WTC11 (cell line): Measurements from ENCODE around the gene TVP23B. TPM values are rescaled to one million over a fixed set of nuclear protein-coding genes. Genes with fewer than 3 reads are reported as not detected.
"Not testable (repeated sequence)": the region's sequence is repeated elsewhere in the genome, so short reads cannot be mapped to it uniquely, and the experiment has no call there.

ENCODE experiments used
- ATAC-seq: fragments of 200-7000 bp; cut with Tn5 transposase; 2 replicates; pipeline ENCODE4 v1.10.0; 2021; ENCODE audit warnings: mild to moderate bottlenecking, moderate library complexity
- CTCF ChIA-PET: fragments of 300-600 bp; sonication (Branson Sonifier 250); formaldehyde crosslinking; loops from one replicate; lab custom pipeline; 2021; ENCODE audit warnings: antibody characterized with exemption; lab: Charles Lee
- POLR2A ChIA-PET: fragments of 350-600 bp; sonication (Branson Sonifier 250); formaldehyde crosslinking; loops from one replicate; lab custom pipeline; 2021; ENCODE audit warnings: antibody characterized with exemption; lab: Charles Lee
- DNase-seq: peaks from one replicate; pipeline ENCODE4 v3.0.0; 2021; ENCODE audit warnings: low spot score
- H3K27ac Mint-ChIP-seq: 2 replicates; pipeline ENCODE4 v1.8.0; 2021; ENCODE audit warnings: mixed read lengths
- H3K27me3 Mint-ChIP-seq: 2 replicates; pipeline ENCODE4 v1.8.0; 2021; ENCODE audit warnings: low read depth, mild to moderate bottlenecking, moderate library complexity, mixed read lengths
- H3K36me3 Mint-ChIP-seq: 2 replicates; pipeline ENCODE4 v1.8.0; 2021; ENCODE audit warnings: mixed read lengths
- H3K4me1 Mint-ChIP-seq: 2 replicates; pipeline ENCODE4 v1.8.0; 2022; ENCODE audit warnings: mixed read lengths
- H3K4me3 Mint-ChIP-seq: 2 replicates; pipeline ENCODE4 v1.8.0; 2021; ENCODE audit warnings: mild to moderate bottlenecking, moderate library complexity, mixed read lengths
- H3K9me3 Mint-ChIP-seq: 2 replicates; pipeline ENCODE4 v1.8.0; 2021; ENCODE audit warnings: mixed read lengths
- PRRX2 ChIP-seq: fragments of 250-450 bp; sonication (Bioruptor Pico); IDR thresholded peaks from 2 replicates; pipeline ENCODE4 v1.8.0; 2021; ENCODE audit warnings: mild to moderate bottlenecking
- RELA ChIP-seq: sonication (generic); formaldehyde crosslinking; IDR thresholded peaks from 2 replicates; pipeline ENCODE4 v1.8.1; 2022; ENCODE audit warnings: missing genetic modification reagents, mild to moderate bottlenecking, borderline replicate concordance
- ZNF423 ChIP-seq: fragments of 250-450 bp; sonication (Bioruptor Pico); IDR thresholded peaks from 2 replicates; pipeline ENCODE4 v2.1.2; 2022; ENCODE audit warnings: mild to moderate bottlenecking, moderate library complexity
- total RNA-seq: library from RNA; stranded (reverse); gene quantifications from 3 replicates; pipeline ENCODE4 v1.2.3, GENCODE V29; 2021
- TF ChIP-seq, protein P1 (sequence below): sonication (generic); formaldehyde crosslinking; IDR thresholded peaks from 2 replicates; pipeline ENCODE4 v1.8.1; 2022; ENCODE audit warnings: low read depth, mild to moderate bottlenecking, moderate library complexity, missing genetic modification reagents, borderline replicate concordance
- TF ChIP-seq, protein P2 (sequence below): fragments of 250-450 bp; sonication (Bioruptor Pico); IDR thresholded peaks from 2 replicates; pipeline ENCODE4 v1.9.0; 2021; ENCODE audit warnings: mild to moderate bottlenecking, borderline replicate concordance
- TF ChIP-seq, protein P3 (sequence below): sonication (generic); formaldehyde crosslinking; IDR thresholded peaks from 2 replicates; pipeline ENCODE4 v1.8.0; 2022; ENCODE audit warnings: missing genetic modification reagents
- TF ChIP-seq, protein P4 (sequence below): sonication (generic); formaldehyde crosslinking; IDR thresholded peaks from 2 replicates; pipeline ENCODE4 v1.8.1; 2022; ENCODE audit warnings: missing genetic modification reagents, borderline replicate concordance

Gene TVP23B
- total RNA-seq, 1 experiment from 2014 or later = 25.1 TPM

DNA sequence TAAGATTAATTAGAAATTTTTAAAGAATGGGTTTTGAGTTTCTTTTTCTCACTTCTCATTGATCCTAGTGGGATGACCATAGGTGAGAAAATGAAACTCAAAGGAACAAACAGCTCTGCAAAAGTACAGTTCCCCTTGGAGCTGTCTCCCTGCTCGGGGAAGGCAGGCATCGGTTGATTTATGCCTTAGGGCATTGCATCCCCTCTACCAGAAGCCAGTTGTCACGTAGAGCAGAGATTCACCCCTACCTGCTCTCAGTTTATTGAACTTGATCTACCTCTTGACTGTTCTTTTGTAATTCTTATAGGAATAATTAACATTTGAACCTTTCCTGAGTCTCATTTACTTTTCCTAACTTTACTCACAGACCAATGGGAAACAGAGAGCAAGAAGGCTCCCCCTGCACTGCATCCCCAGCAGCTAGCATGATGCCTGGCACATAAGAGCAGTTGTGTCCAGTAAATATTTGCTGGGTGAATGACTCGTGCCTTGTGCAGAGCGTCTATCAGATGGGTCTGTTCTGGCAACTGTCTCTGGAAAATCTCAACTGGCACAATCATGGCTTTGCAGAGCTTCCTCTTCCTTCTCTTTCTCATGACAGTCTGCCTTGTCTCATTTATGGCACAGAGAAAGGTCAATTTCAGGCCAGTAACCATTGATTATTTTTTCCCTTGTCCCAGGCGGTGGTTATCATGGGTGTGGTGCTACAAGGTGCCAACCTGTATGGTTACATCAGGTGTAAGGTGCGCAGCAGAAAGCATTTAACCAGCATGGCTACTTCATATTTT, 22.7 kb downstream of the TVP23B start:
- H3K4me3 Mint-ChIP-seq, DNase-seq, H3K9me3 Mint-ChIP-seq, H3K4me1 Mint-ChIP-seq, POLR2A ChIA-PET, CTCF ChIA-PET, H3K27me3 Mint-ChIP-seq: not testable (repeated sequence)
- peak; percentile 61 for ATAC-seq
- Mint-ChIP-seq H3K36me3 (peaks cover 40% of the 10 kb centered on the region), H3K27ac (peak overlapping the region; percentile 57; the same call in 1 of the 2 replicates)

DNA sequence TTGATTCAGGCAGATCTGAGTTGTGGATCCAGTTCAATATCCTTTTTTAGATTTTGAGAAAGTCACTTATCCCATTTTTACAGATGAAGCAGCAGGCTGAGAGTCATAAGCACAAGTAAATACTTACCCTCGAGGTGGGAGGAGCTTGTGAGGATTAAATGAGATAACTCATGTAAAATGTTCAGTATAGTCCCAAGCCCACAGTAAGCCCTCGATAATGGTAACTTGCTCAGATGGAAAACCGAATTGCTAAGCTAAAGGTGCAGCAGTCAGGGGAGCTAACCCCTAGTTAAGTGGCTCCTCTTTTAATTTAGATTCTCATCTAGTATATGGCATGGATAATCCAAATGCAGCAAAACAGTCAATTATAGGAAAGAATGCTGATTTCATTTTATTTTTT, 34.9 kb downstream of the TVP23B start:
- H3K9me3 Mint-ChIP-seq, POLR2A ChIA-PET, H3K27me3 Mint-ChIP-seq, ATAC-seq, H3K4me1 Mint-ChIP-seq, H3K4me3 Mint-ChIP-seq, H3K27ac Mint-ChIP-seq, DNase-seq, CTCF ChIA-PET, H3K36me3 Mint-ChIP-seq: not testable (repeated sequence)

DNA sequence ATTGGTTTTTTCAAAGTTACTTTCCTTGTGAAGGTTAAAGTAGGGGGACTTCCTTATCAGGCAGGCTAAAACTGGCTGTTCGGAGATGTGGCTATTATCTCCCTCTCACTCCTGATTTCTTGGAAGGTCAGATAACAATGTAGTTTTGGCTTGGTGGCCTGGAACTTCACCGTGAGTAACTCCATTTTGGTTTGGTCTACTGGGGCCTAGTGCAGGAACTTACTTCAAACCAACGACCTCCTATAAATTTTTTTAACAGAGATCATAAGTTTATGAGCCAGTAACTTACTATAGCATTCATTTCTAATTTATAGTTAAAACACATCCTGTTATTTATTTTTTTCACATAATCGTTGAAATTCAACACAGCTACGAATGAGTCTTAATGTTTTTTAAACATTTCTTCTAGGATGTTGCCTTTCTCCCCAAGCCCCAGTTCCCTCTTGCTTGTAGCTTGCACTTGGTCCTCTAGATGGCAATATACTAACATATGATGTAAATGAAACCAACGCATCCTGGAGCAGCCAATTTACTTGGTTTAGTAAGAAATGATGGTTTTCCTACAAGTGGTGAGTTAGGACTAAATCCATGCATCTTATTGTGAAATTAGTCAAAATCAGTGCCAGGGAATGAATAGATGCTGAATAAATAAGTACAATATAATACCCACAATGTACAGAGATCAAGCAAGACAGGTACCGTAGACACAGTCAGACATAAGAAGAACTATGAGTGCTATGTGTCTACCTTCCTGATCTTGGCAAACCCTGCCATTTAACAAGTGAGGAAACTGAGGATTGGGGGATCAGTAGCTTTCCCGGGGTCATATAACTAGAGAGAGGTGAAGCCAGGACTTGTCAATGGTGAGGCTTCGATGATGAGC, 35.7 kb downstream of the TVP23B start:
- DNase-seq = peak; percentile 23
- H3K4me3 Mint-ChIP-seq, H3K27me3 Mint-ChIP-seq, H3K27ac Mint-ChIP-seq, H3K4me1 Mint-ChIP-seq, H3K9me3 Mint-ChIP-seq, H3K36me3 Mint-ChIP-seq, POLR2A ChIA-PET: not testable (repeated sequence)
- peak; percentile 85 for ATAC-seq
- CTCF ChIA-PET = interaction anchor here (0.8 kb wide), 1 partner anchor 144 kb away, joined by 3 read pairs; no protein-coding TSS in a partner anchor

DNA sequence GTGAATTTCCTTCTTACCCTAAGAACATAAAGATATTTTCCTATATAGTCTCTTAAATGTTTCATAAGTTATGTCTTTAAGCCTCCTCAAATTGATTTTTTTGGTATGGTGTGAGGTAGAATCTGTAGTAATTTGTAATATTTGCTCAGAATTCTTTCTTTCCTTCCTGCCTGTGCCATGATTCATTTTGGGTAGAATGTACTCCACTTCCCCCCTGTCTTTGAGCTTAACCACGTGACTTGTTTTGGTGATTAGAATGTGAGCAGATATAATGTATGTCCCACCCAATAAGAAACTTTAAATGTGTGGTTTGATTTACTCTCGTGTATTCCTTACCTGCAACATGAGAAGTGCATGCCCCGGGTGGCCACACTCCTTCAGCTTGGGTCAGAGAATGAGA, 40.4 kb downstream of the TVP23B start:
- H3K27me3 Mint-ChIP-seq, H3K4me1 Mint-ChIP-seq, H3K36me3 Mint-ChIP-seq, H3K4me3 Mint-ChIP-seq, CTCF ChIA-PET, POLR2A ChIA-PET, H3K9me3 Mint-ChIP-seq, DNase-seq, ATAC-seq, H3K27ac Mint-ChIP-seq: not testable (repeated sequence)

DNA sequence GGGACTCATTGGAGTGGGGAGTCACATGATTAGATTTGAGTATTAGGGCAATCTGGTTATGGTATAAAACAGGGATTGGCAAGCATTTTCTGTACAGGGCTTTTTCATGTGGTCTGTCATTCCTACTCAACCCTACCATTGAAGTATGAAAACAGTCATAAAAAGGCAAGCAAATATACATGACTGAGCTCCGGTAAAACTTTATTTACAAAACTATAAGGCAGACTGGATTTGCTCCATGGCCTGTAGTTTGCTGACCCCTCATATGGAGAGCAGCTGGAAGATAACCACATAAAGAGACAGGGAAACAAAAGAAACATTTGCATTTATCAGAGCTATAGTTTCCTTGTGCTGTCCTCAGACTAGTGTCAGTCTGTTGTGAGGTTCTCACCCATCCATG, 46.6 kb downstream of the TVP23B start:
- H3K27me3 Mint-ChIP-seq, H3K27ac Mint-ChIP-seq, POLR2A ChIA-PET, H3K9me3 Mint-ChIP-seq, ATAC-seq, CTCF ChIA-PET, H3K36me3 Mint-ChIP-seq, DNase-seq, H3K4me1 Mint-ChIP-seq, H3K4me3 Mint-ChIP-seq: not testable (repeated sequence)

DNA sequence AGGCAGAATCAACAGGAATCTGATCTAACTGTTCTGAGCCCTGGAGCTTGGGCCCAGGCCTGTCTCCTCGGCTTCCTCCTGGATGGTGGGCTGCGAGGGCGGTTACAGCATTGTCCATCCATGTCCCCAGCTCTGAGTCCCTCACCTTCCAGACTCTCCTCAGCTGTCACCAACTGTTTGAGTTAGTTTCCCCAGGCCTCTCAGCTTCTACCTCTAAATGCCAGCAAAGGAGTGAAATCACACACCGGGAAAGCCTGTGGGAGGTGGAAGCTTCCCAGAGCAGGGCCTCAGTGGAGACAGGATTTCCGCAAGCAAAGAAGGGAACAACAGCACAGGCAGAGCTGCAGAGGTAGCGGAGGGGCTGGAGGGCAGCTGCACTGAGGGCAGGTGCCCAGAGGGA, 67.5 kb downstream of the TVP23B start:
- DNase-seq = no peak
- ChIA-PET POLR2A (interaction anchor here (0.6 kb wide), 1 partner anchor 1160 kb away, joined by 3 read pairs; no protein-coding TSS in a partner anchor), CTCF (no interaction called here)
- ATAC-seq = no peak
- H3K36me3 Mint-ChIP-seq = no peaks in the 10 kb centered on the region
- H3K27ac Mint-ChIP-seq = 0 out of 2 replicates have a peak overlapping the region, but pooled peaks have one; percentile 12
- H3K4me1 Mint-ChIP-seq = no peaks in the 10 kb centered on the region
- H3K4me3 Mint-ChIP-seq = no peak overlapping the region
- no peaks in the 10 kb centered on the region for H3K9me3 Mint-ChIP-seq
- no peaks in the 10 kb centered on the region; the same call in 1 of the 2 replicates for H3K27me3 Mint-ChIP-seq
- no peak for TF ChIP-seq RELA (CRISPR knock-in tag)
- no peak for TF ChIP-seq ZNF423 (CRISPR knock-in tag)
- TF ChIP-seq, protein P1, sequence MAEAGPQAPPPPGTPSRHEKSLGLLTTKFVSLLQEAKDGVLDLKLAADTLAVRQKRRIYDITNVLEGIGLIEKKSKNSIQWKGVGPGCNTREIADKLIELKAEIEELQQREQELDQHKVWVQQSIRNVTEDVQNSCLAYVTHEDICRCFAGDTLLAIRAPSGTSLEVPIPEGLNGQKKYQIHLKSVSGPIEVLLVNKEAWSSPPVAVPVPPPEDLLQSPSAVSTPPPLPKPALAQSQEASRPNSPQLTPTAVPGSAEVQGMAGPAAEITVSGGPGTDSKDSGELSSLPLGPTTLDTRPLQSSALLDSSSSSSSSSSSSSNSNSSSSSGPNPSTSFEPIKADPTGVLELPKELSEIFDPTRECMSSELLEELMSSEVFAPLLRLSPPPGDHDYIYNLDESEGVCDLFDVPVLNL (CRISPR knock-in tag) = no peak
- TF ChIP-seq, protein P2, sequence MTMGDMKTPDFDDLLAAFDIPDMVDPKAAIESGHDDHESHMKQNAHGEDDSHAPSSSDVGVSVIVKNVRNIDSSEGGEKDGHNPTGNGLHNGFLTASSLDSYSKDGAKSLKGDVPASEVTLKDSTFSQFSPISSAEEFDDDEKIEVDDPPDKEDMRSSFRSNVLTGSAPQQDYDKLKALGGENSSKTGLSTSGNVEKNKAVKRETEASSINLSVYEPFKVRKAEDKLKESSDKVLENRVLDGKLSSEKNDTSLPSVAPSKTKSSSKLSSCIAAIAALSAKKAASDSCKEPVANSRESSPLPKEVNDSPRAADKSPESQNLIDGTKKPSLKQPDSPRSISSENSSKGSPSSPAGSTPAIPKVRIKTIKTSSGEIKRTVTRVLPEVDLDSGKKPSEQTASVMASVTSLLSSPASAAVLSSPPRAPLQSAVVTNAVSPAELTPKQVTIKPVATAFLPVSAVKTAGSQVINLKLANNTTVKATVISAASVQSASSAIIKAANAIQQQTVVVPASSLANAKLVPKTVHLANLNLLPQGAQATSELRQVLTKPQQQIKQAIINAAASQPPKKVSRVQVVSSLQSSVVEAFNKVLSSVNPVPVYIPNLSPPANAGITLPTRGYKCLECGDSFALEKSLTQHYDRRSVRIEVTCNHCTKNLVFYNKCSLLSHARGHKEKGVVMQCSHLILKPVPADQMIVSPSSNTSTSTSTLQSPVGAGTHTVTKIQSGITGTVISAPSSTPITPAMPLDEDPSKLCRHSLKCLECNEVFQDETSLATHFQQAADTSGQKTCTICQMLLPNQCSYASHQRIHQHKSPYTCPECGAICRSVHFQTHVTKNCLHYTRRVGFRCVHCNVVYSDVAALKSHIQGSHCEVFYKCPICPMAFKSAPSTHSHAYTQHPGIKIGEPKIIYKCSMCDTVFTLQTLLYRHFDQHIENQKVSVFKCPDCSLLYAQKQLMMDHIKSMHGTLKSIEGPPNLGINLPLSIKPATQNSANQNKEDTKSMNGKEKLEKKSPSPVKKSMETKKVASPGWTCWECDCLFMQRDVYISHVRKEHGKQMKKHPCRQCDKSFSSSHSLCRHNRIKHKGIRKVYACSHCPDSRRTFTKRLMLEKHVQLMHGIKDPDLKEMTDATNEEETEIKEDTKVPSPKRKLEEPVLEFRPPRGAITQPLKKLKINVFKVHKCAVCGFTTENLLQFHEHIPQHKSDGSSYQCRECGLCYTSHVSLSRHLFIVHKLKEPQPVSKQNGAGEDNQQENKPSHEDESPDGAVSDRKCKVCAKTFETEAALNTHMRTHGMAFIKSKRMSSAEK = no peak
- TF ChIP-seq PRRX2 (CRISPR knock-in tag) = no peak
- TF ChIP-seq, protein P3, sequence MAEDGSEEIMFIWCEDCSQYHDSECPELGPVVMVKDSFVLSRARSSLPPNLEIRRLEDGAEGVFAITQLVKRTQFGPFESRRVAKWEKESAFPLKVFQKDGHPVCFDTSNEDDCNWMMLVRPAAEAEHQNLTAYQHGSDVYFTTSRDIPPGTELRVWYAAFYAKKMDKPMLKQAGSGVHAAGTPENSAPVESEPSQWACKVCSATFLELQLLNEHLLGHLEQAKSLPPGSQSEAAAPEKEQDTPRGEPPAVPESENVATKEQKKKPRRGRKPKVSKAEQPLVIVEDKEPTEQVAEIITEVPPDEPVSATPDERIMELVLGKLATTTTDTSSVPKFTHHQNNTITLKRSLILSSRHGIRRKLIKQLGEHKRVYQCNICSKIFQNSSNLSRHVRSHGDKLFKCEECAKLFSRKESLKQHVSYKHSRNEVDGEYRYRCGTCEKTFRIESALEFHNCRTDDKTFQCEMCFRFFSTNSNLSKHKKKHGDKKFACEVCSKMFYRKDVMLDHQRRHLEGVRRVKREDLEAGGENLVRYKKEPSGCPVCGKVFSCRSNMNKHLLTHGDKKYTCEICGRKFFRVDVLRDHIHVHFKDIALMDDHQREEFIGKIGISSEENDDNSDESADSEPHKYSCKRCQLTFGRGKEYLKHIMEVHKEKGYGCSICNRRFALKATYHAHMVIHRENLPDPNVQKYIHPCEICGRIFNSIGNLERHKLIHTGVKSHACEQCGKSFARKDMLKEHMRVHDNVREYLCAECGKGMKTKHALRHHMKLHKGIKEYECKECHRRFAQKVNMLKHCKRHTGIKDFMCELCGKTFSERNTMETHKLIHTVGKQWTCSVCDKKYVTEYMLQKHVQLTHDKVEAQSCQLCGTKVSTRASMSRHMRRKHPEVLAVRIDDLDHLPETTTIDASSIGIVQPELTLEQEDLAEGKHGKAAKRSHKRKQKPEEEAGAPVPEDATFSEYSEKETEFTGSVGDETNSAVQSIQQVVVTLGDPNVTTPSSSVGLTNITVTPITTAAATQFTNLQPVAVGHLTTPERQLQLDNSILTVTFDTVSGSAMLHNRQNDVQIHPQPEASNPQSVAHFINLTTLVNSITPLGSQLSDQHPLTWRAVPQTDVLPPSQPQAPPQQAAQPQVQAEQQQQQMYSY (CRISPR knock-in tag) = no peak
- TF ChIP-seq, protein P4, sequence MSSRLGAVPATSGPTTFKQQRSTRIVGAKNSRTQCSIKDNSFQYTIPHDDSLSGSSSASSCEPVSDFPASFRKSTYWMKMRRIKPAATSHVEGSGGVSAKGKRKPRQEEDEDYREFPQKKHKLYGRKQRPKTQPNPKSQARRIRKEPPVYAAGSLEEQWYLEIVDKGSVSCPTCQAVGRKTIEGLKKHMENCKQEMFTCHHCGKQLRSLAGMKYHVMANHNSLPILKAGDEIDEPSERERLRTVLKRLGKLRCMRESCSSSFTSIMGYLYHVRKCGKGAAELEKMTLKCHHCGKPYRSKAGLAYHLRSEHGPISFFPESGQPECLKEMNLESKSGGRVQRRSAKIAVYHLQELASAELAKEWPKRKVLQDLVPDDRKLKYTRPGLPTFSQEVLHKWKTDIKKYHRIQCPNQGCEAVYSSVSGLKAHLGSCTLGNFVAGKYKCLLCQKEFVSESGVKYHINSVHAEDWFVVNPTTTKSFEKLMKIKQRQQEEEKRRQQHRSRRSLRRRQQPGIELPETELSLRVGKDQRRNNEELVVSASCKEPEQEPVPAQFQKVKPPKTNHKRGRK (CRISPR knock-in tag) = no peak
